KMS-11 (cell line): ENCODE data around the gene ACY1.

Source experiments
- H2AFZ ChIP-seq: fragments of 200-600 bp; sonication (generic); 2 replicates; pipeline ENCODE4 v1.6.1; 2016; ENCODE audit warnings: antibody characterized with exemption, mixed run types, low read depth
- H3K27ac ChIP-seq: fragments of 200-600 bp; sonication (generic); 2 replicates; pipeline ENCODE4 v1.6.1; 2016; ENCODE audit warnings: mild to moderate bottlenecking, mixed run types
- H3K27me3 ChIP-seq: fragments of 200-600 bp; sonication (generic); 2 replicates; pipeline ENCODE4 v1.6.1; 2017; ENCODE audit warnings: mild to moderate bottlenecking, low read depth, mixed run types, moderate library complexity; ENCODE audit not compliant: insufficient read depth
- H3K36me3 ChIP-seq: fragments of 200-600 bp; sonication (generic); 2 replicates; pipeline ENCODE4 v1.6.1; 2017; ENCODE audit warnings: mild to moderate bottlenecking, mixed run types; ENCODE audit not compliant: insufficient read depth
- H3K4me1 ChIP-seq: fragments of 200-600 bp; sonication (generic); 2 replicates; pipeline ENCODE4 v1.6.1; 2016; ENCODE audit warnings: mild to moderate bottlenecking, low read depth, mixed run types; ENCODE audit not compliant: poor library complexity, severe bottlenecking
- H3K4me2 ChIP-seq: fragments of 200-600 bp; sonication (generic); 2 replicates; pipeline ENCODE4 v1.7.0; 2016; ENCODE audit warnings: mild to moderate bottlenecking, mixed run types
- H3K4me3 ChIP-seq: fragments of 200-600 bp; sonication (generic); IDR thresholded peaks from 2 replicates; pipeline ENCODE4 v1.6.1; 2017; ENCODE audit warnings: low read depth, low read length, mixed read lengths; ENCODE audit not compliant: insufficient read depth
- H3K79me2 ChIP-seq: fragments of 200-600 bp; sonication (generic); 2 replicates; pipeline ENCODE4 v1.6.1; 2016; ENCODE audit warnings: low read depth, mixed run types; ENCODE audit not compliant: insufficient read depth
- H3K9ac ChIP-seq: fragments of 200-600 bp; sonication (generic); 2 replicates; pipeline ENCODE4 v1.6.1; 2016; ENCODE audit warnings: mild to moderate bottlenecking, mixed run types
- H4K20me1 ChIP-seq: fragments of 200-600 bp; sonication (generic); 2 replicates; pipeline ENCODE4 v1.6.1; 2016; ENCODE audit warnings: mild to moderate bottlenecking, mixed run types; ENCODE audit not compliant: insufficient read depth
- CTCF ChIP-seq: fragments of 200-600 bp; sonication (generic); conservative IDR thresholded peaks from 2 replicates; pipeline ENCODE4 v1.6.1; 2017; ENCODE audit warnings: low read depth, mild to moderate bottlenecking, antibody characterized with exemption, low read length, moderate library complexity, mixed read lengths

The ACY1 gene

GRCh38 chr3:52022323-52023100, 39.2 kb downstream of the ACY1 start:
- Histone ChIP-seq H3K27me3 (no peaks in the 10 kb centered on the region), H4K20me1 (no peaks in the 10 kb centered on the region), H3K4me2 (no peak overlapping the region), H2AFZ (no peak overlapping the region), H3K4me1 (no peaks in the 10 kb centered on the region), H3K9ac (no peak overlapping the region), H3K36me3 (no peaks in the 10 kb centered on the region), H3K27ac (no peak overlapping the region), H3K4me3 (no peak overlapping the region), H3K79me2 (no peaks in the 10 kb centered on the region)
- TF ChIP-seq CTCF: no peak

GRCh38 chr3:52023101-52023770, 39.9 kb downstream of the ACY1 start:
- no peaks in the 10 kb centered on the region for H3K79me2 ChIP-seq
- H3K27me3 ChIP-seq: no peaks in the 10 kb centered on the region
- no peaks in the 10 kb centered on the region for H4K20me1 ChIP-seq
- H3K27ac ChIP-seq: no peak overlapping the region
- no peak overlapping the region for H3K9ac ChIP-seq
- no peaks in the 10 kb centered on the region for H3K4me1 ChIP-seq
- H3K36me3 ChIP-seq: no peaks in the 10 kb centered on the region
- no peak overlapping the region for H2AFZ ChIP-seq
- TF ChIP-seq CTCF: no peak
- H3K4me3 ChIP-seq: no peak overlapping the region
- H3K4me2 ChIP-seq: no peak overlapping the region

- Histone ChIP-seq H3K9ac (no peak overlapping the region), H4K20me1 (no peaks in the 10 kb centered on the region), H3K36me3 (no peaks in the 10 kb centered on the region), H3K4me1 (no peaks in the 10 kb centered on the region), H2AFZ (no peak overlapping the region), H3K4me3 (no peak overlapping the region), H3K27me3 (no peaks in the 10 kb centered on the region), H3K27ac (no peak overlapping the region), H3K79me2 (no peaks in the 10 kb centered on the region), H3K4me2 (no peak overlapping the region)
- TF ChIP-seq CTCF: no peak
These were observed 40.8 kb downstream of the ACY1 start for GRCh38 chr3:52023860-52024764.

GRCh38 chr3:52024765-52025452, 41.6 kb downstream of the ACY1 start:
- H3K4me2 ChIP-seq: no peak overlapping the region
- no peak overlapping the region for H3K9ac ChIP-seq
- H3K4me3 ChIP-seq: no peak overlapping the region
- H3K27ac ChIP-seq: no peak overlapping the region
- no peaks in the 10 kb centered on the region for H3K4me1 ChIP-seq
- H3K79me2 ChIP-seq: no peaks in the 10 kb centered on the region
- no peaks in the 10 kb centered on the region for H3K27me3 ChIP-seq
- TF ChIP-seq CTCF: no peak
- no peaks in the 10 kb centered on the region for H4K20me1 ChIP-seq
- no peak overlapping the region for H2AFZ ChIP-seq
- H3K36me3 ChIP-seq: no peaks in the 10 kb centered on the region
